ENCODE data around the gene FAM3A. TPM values are rescaled to one million over a fixed set of nuclear protein-coding genes. Genes with fewer than 3 reads are reported as not detected.

Gene FAM3A
- total RNA-seq, 1 donor from 2014 or later: 39.1 TPM

- DNase-seq (ENCODE audit: low spot score in 2 of 2, unreplicated experiment in 2 of 2): no peak
- peaks cover 2% of the 10 kb centered on the region for H3K4me1 Mint-ChIP-seq
- no peaks in the 10 kb centered on the region for H3K27me3 Mint-ChIP-seq (ENCODE audit: low read depth)
- H3K4me3 Mint-ChIP-seq: no peak overlapping the region
- TF ChIP-seq, protein P1, sequence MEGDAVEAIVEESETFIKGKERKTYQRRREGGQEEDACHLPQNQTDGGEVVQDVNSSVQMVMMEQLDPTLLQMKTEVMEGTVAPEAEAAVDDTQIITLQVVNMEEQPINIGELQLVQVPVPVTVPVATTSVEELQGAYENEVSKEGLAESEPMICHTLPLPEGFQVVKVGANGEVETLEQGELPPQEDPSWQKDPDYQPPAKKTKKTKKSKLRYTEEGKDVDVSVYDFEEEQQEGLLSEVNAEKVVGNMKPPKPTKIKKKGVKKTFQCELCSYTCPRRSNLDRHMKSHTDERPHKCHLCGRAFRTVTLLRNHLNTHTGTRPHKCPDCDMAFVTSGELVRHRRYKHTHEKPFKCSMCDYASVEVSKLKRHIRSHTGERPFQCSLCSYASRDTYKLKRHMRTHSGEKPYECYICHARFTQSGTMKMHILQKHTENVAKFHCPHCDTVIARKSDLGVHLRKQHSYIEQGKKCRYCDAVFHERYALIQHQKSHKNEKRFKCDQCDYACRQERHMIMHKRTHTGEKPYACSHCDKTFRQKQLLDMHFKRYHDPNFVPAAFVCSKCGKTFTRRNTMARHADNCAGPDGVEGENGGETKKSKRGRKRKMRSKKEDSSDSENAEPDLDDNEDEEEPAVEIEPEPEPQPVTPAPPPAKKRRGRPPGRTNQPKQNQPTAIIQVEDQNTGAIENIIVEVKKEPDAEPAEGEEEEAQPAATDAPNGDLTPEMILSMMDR (IDR thresholded peaks at IDR 0.05; ENCODE audit: unreplicated experiment): no peak
- no peak overlapping the region for H3K27ac Mint-ChIP-seq
- peaks cover 12% of the 10 kb centered on the region for H3K9me3 Mint-ChIP-seq
- peaks cover 12% of the 10 kb centered on the region for H3K36me3 Mint-ChIP-seq
Observed at GRCh38 chrX:154473683-154474082, 42.3 kb downstream of the FAM3A start.

DNA sequence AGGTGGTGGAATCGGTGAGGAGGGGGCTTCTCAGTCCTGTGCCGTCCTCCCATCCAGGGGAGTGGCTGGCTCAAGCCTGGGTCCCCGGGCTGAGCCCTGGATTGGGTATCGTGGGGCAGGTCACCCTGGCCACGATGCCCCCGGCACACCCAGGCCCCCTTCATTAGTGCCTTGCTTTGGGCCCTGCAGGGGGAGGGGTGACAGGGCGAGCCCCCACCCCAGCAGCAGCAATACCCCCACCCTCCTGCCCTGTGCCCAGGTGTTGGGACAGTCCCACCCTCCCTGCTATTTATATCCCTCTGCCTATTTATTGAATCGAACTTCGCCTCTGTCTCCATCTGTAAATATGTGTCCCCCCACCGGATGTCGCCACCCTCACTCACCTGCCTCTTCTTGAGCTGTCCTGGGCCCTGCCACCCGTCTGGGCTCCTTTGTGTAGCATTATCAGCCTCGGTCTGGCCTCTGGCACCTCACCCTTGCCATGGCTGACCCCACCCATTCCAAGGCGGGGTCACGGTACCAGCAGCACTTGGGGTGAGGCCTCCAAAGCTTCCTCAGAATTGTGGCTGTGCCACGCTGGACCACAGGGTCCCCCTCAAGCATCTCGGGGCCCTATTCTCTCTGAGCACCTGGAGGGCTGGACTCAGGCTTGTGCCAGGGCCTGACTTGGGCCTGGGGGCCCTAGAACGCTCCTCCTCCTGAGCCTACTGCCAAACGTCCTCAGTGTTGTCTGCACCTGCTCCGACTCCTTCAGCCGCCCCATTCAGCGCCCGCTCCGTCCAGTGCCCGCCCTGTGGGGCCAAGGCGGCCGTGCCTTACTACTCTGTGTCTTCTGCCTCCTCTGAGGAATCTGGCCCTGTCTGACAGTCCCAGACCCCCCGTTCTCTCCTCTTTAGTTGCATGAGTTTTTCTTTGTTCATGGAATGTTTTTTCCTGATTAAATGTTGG is 43.1 kb downstream of the FAM3A start:
- H3K4me3 Mint-ChIP-seq: no peak overlapping the region
- DNase-seq (ENCODE audit: low spot score in 2 of 2, unreplicated experiment in 2 of 2): no peak
- H3K4me1 Mint-ChIP-seq: no peaks in the 10 kb centered on the region
- TF ChIP-seq, protein P1 (IDR thresholded peaks at IDR 0.05; ENCODE audit: unreplicated experiment): no peak
- H3K27ac Mint-ChIP-seq: no peak overlapping the region
- peaks cover 12% of the 10 kb centered on the region for H3K9me3 Mint-ChIP-seq
- H3K27me3 Mint-ChIP-seq (ENCODE audit: low read depth): no peaks in the 10 kb centered on the region
- H3K36me3 Mint-ChIP-seq: peaks cover 12% of the 10 kb centered on the region

GRCh38 chrX:154471839-154472684 is 44.0 kb downstream of the FAM3A start:
- TF ChIP-seq, protein P1 (IDR thresholded peaks at IDR 0.05; ENCODE audit: unreplicated experiment): no peak
- DNase-seq (ENCODE audit: low spot score in 2 of 2, unreplicated experiment in 2 of 2): no peak
- no peak overlapping the region for H3K4me3 Mint-ChIP-seq
- no peaks in the 10 kb centered on the region for H3K27me3 Mint-ChIP-seq (ENCODE audit: low read depth)
- peaks cover 12% of the 10 kb centered on the region for H3K36me3 Mint-ChIP-seq
- H3K27ac Mint-ChIP-seq: no peak overlapping the region
- peaks cover 12% of the 10 kb centered on the region for H3K9me3 Mint-ChIP-seq
- H3K4me1 Mint-ChIP-seq: no peaks in the 10 kb centered on the region

DNA sequence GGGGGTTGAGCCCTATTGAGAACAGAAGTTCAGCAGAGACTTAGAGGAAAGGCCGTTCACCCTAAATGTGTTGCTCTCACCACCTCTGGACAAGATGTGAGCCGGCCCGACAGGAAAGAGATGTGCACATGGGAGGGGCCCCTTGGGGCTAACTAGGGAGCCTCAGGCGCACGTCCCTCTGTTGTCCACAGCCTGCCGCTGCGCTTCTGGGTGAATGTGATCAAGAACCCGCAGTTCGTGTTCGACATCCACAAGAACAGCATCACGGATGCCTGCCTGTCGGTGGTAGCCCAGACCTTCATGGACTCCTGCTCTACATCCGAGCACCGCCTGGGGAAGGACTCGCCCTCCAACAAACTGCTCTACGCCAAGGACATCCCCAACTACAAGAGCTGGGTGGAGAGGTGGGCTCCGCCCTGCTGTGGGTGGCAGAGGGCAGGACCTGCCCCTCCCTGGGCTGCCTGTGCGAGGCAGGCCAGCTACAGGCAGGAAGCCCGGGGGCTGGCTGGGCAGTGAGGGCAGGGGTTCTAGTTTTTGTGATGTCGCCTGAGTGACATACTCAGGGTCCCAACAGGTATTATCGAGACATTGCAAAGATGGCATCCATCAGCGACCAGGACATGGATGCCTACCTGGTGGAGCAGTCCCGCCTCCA is 45.0 kb downstream of the FAM3A start:
- H3K4me3 Mint-ChIP-seq: no peak overlapping the region
- DNase-seq (ENCODE audit: low spot score in 2 of 2, unreplicated experiment in 2 of 2): no peak
- H3K27ac Mint-ChIP-seq: no peak overlapping the region
- TF ChIP-seq, protein P1 (IDR thresholded peaks at IDR 0.05; ENCODE audit: unreplicated experiment): no peak
- H3K27me3 Mint-ChIP-seq (ENCODE audit: low read depth): no peaks in the 10 kb centered on the region
- H3K4me1 Mint-ChIP-seq: no peaks in the 10 kb centered on the region
- peaks cover 12% of the 10 kb centered on the region for H3K9me3 Mint-ChIP-seq
- H3K36me3 Mint-ChIP-seq: peaks cover 12% of the 10 kb centered on the region

DNA sequence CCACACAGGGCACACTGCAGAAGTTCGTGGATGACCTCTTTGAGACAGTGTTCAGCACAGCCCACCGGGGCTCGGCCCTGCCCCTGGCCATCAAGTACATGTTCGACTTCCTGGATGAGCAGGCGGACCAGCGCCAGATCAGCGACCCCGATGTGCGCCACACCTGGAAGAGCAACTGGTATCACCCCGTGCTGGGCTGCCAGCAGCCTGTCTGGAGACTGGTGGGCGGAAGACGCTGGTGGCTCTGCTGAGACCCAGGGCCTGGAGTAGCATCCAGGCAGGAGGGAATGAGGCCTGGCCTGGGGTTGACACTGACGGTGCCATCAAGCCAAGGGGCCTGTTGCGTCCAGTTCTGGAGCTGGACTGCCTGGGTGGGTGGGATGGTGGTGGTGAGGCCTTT is 45.6 kb downstream of the FAM3A start:
- H3K4me3 Mint-ChIP-seq: no peak overlapping the region
- H3K4me1 Mint-ChIP-seq: no peaks in the 10 kb centered on the region
- peaks cover 9% of the 10 kb centered on the region for H3K36me3 Mint-ChIP-seq
- H3K27me3 Mint-ChIP-seq (ENCODE audit: low read depth): no peaks in the 10 kb centered on the region
- TF ChIP-seq, protein P1 (IDR thresholded peaks at IDR 0.05; ENCODE audit: unreplicated experiment): no peak
- DNase-seq (ENCODE audit: low spot score in 2 of 2, unreplicated experiment in 2 of 2): no peak
- H3K27ac Mint-ChIP-seq: no peak overlapping the region
- H3K9me3 Mint-ChIP-seq: peaks cover 9% of the 10 kb centered on the region

Measured in mesothelial cell of epicardium (in vitro differentiated cells).